ENCODE data around the gene FAM171A2. TPM values are rescaled to one million over a fixed set of nuclear protein-coding genes. Genes with fewer than 3 reads are reported as not detected.
"Not testable (repeated sequence)": the region's sequence is repeated elsewhere in the genome, so short reads cannot be mapped to it uniquely, and the experiment has no call there.

The FAM171A2 gene
- total RNA-seq, 1 experiment from 2014 or later, result 29.9 TPM

DNA sequence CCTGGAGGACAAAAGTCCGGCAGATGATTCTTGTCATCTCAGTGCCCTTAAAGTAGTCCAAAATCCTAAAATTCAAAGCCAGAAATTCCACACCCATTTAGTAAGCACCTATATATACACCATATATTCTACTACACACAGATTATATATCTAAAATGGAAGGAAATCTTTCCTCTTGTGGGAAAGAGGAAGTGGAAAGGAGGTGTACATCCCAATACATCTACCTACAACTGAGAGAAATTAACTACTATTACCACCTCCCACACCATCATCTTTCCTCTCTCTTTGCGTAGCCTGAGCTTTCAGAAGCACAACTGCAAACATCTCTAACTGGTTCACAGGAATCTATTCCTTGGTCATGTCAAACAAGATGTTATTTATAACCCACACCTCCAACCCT is 31.2 kb upstream of the FAM171A2 start:
- ChIA-PET POLR2A (no interaction called here), CTCF (interaction anchor here (0.6 to 1.6 kb wide), 2 partner anchors 9 to 51 kb away, joined by 4 read pairs; no protein-coding TSS in a partner anchor)
- DNase-seq (ENCODE audit: low spot score), result no peak
- H3K4me1 Mint-ChIP-seq, result peaks cover 10% of the 10 kb centered on the region
- no peaks in the 10 kb centered on the region; the same call in 1 of the 2 replicates for H3K27me3 Mint-ChIP-seq (ENCODE audit: low read depth)
- TF ChIP-seq, protein P1, sequence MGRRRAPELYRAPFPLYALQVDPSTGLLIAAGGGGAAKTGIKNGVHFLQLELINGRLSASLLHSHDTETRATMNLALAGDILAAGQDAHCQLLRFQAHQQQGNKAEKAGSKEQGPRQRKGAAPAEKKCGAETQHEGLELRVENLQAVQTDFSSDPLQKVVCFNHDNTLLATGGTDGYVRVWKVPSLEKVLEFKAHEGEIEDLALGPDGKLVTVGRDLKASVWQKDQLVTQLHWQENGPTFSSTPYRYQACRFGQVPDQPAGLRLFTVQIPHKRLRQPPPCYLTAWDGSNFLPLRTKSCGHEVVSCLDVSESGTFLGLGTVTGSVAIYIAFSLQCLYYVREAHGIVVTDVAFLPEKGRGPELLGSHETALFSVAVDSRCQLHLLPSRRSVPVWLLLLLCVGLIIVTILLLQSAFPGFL (CRISPR knock-in tag; IDR thresholded peaks at IDR 0.05; ENCODE audit: borderline replicate concordance), result no peak
- TF ChIP-seq SP1 (CRISPR knock-in tag; conservative IDR thresholded peaks at IDR 0.05) (no peak), ZNF263 (CRISPR knock-in tag; IDR thresholded peaks at IDR 0.05; ENCODE audit: low read depth) (no peak), ATF3 (CRISPR knock-in tag; conservative IDR thresholded peaks at IDR 0.05) (no peak), CDX4 (CRISPR knock-in tag; IDR thresholded peaks at IDR 0.05; ENCODE audit: borderline replicate concordance) (no peak), ZNF671 (CRISPR knock-in tag; IDR thresholded peaks at IDR 0.05) (no peak), PRDM15 (CRISPR knock-in tag; IDR thresholded peaks at IDR 0.05) (no peak)
- TF ChIP-seq, protein P2, sequence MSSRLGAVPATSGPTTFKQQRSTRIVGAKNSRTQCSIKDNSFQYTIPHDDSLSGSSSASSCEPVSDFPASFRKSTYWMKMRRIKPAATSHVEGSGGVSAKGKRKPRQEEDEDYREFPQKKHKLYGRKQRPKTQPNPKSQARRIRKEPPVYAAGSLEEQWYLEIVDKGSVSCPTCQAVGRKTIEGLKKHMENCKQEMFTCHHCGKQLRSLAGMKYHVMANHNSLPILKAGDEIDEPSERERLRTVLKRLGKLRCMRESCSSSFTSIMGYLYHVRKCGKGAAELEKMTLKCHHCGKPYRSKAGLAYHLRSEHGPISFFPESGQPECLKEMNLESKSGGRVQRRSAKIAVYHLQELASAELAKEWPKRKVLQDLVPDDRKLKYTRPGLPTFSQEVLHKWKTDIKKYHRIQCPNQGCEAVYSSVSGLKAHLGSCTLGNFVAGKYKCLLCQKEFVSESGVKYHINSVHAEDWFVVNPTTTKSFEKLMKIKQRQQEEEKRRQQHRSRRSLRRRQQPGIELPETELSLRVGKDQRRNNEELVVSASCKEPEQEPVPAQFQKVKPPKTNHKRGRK (CRISPR knock-in tag; IDR thresholded peaks at IDR 0.05; ENCODE audit: borderline replicate concordance), result no peak
- H3K9me3 Mint-ChIP-seq, result no peaks in the 10 kb centered on the region
- no peak for ATAC-seq
- peaks cover 19% of the 10 kb centered on the region for H3K36me3 Mint-ChIP-seq
- no peak overlapping the region for H3K27ac Mint-ChIP-seq
- no peak overlapping the region for H3K4me3 Mint-ChIP-seq

DNA sequence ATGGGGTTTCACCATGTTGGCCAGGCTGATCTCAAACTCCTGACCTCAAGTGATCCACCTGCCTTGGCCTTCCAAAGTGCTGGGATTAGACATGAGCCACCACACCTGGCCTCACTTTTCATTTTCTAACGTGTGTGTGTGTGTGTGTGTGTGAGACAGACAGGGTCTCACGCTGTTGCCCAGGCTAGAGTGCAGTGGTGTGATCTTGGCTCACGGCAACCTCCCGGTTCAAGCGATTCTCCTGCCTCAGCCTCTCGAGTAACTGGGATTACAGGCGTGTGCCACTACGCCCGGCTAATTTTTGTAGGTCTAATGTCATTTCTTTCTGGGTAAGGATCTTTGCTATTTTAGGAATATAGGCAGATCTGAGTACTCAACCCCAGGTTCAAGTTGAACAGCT is 30.5 kb upstream of the FAM171A2 start:
- Mint-ChIP-seq H3K27ac (peak overlapping the region; percentile 30; the same call in 1 of the 2 replicates), H3K36me3 (peaks cover 12% of the 10 kb centered on the region), H3K4me1 (peaks cover 15% of the 10 kb centered on the region)
- H3K27me3 Mint-ChIP-seq (ENCODE audit: low read depth); POLR2A ChIA-PET; H3K9me3 Mint-ChIP-seq; DNase-seq (ENCODE audit: low spot score); H3K4me3 Mint-ChIP-seq; ATAC-seq: not testable (repeated sequence)
- TF ChIP-seq ZNF121 (CRISPR knock-in tag; IDR thresholded peaks at IDR 0.05), result 0 out of 2 replicates have a peak, but pooled peaks have one; percentile 27
- CTCF ChIA-PET, result interaction anchor here (0.7 to 1.7 kb wide), 3 partner anchors 8 to 144 kb away, joined by 4 to 10 read pairs (median 5); no protein-coding TSS in a partner anchor

DNA sequence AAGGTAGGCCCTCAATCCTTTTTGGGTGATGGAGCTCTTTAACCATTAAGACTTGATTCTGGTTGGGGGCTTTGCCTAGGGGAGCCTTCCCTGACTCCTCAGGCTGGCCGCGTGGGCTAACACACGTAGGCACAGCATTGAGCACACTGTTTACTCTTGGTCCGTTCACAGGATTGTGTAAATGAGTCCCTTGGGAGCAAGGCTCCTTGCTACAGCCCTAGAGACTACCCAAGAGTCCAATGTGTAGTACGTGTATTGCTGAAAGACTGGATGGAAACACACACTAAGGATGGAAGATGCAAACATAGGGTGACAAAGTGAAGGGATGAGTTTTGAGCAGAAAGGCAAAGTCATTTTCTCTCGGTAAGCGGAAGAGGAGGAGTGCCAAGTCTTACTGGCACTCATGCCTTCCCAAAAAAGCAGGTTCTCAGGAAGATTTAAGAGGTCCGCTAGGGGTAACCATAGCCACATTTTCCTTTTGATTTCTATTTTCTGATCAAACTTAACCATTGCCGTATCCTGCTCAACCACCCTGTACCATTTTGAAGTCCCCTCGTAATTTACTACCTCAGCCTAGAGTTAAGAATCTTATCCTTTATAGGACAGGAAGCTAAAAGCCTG is 26.7 kb upstream of the FAM171A2 start:
- no peak for DNase-seq (ENCODE audit: low spot score)
- H3K27me3 Mint-ChIP-seq (ENCODE audit: low read depth), result peaks cover 24% of the 10 kb centered on the region
- TF ChIP-seq MXD4 (CRISPR knock-in tag; IDR thresholded peaks at IDR 0.05; ENCODE audit: borderline replicate concordance) (no peak), SP1 (CRISPR knock-in tag; conservative IDR thresholded peaks at IDR 0.05) (no peak), ZNF425 (CRISPR knock-in tag; conservative IDR thresholded peaks at IDR 0.05) (no peak), GABPB1 (CRISPR knock-in tag; IDR thresholded peaks at IDR 0.05) (no peak), KAT7 (CRISPR knock-in tag; IDR thresholded peaks at IDR 0.05; ENCODE audit: borderline replicate concordance) (no peak), NFATC4 (CRISPR knock-in tag; IDR thresholded peaks at IDR 0.05) (no peak), ZNF219 (CRISPR knock-in tag; IDR thresholded peaks at IDR 0.05; ENCODE audit: borderline replicate concordance) (no peak)
- TF ChIP-seq, protein P1 (CRISPR knock-in tag; IDR thresholded peaks at IDR 0.05; ENCODE audit: borderline replicate concordance), result no peak
- TF ChIP-seq, protein P3, sequence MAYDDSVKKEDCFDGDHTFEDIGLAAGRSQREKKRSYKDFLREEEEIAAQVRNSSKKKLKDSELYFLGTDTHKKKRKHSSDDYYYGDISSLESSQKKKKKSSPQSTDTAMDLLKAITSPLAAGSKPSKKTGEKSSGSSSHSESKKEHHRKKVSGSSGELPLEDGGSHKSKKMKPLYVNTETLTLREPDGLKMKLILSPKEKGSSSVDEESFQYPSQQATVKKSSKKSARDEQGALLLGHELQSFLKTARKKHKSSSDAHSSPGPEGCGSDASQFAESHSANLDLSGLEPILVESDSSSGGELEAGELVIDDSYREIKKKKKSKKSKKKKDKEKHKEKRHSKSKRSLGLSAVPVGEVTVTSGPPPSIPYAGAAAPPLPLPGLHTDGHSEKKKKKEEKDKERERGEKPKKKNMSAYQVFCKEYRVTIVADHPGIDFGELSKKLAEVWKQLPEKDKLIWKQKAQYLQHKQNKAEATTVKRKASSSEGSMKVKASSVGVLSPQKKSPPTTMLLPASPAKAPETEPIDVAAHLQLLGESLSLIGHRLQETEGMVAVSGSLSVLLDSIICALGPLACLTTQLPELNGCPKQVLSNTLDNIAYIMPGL (CRISPR knock-in tag; IDR thresholded peaks at IDR 0.05), result no peak

More for the DNA sequence above, 26.7 kb upstream of the FAM171A2 start:
- no peak overlapping the region for H3K4me3 Mint-ChIP-seq
- H3K4me1 Mint-ChIP-seq, result peaks cover 21% of the 10 kb centered on the region
- no peak overlapping the region for H3K27ac Mint-ChIP-seq
- POLR2A ChIA-PET, result interaction anchor here (0.6 kb wide), 2 partner anchors 169 to 192 kb away, joined by 4 read pairs; no protein-coding TSS in a partner anchor
- no peaks in the 10 kb centered on the region for H3K9me3 Mint-ChIP-seq
- ATAC-seq, result no peak
- no peaks in the 10 kb centered on the region for H3K36me3 Mint-ChIP-seq
- CTCF ChIA-PET, result interaction anchor here (0.5 to 1.7 kb wide), 3 partner anchors 15 to 212 kb away, joined by 3 to 8 read pairs (median 7); no protein-coding TSS in a partner anchor

Measured in WTC11 (cell line).